Fibroblast of lung (primary cell): Measurements from ENCODE around the gene PABPC1L.

Experiments
- CTCF ChIP-seq, 2 donors: IDR thresholded peaks in 1 of 2; conservative IDR thresholded peaks in 1 of 2; 1 replicate in 1 of 2; 2 replicates in 1 of 2; pipeline ENCODE4 v1.5.1; 2011 to 2012; ENCODE audit warnings: low read length in 2 of 2, control low read depth in 1 of 2, inconsistent platforms in 1 of 2, low read depth in 1 of 2, mild to moderate bottlenecking in 1 of 2
- EZH2 ChIP-seq: IDR thresholded peaks from 2 replicates; pipeline ENCODE4 v1.5.1; 2012; ENCODE audit warnings: low read length, control low read depth, mild to moderate bottlenecking; ENCODE audit errors: missing control alignments

- TF ChIP-seq CTCF (conservative IDR thresholded peaks at IDR 0.05 in 1 of 2, IDR thresholded peaks at IDR 0.05 in 1 of 2; ENCODE audit: low read depth in 1 of 2, low read length in 2 of 2), result no peak
- TF ChIP-seq EZH2, result no peak
Measured at GRCh38 chr20:44946271-44946852, 36.5 kb downstream of the PABPC1L start.
